HG03066 (cell line): ENCODE data around the gene IL19.
"Not testable (repeated sequence)": the region's sequence is repeated elsewhere in the genome, so short reads cannot be mapped to it uniquely, and the experiment has no call there.

Source experiments
- ATAC-seq: cut with Tn5 transposase; IDR thresholded peaks from one replicate; pipeline ENCODE4 v1.9.1; 2021; ENCODE audit warnings: low read depth; ENCODE audit not compliant: unreplicated experiment

The IL19 gene

GRCh38 chr1:206739411-206740076 is 31.0 kb upstream of the IL19 start:
- ATAC-seq: peak; percentile 77

- no peak for ATAC-seq
Observed at GRCh38 chr1:206741142-206741701, 29.4 kb upstream of the IL19 start.

- ATAC-seq: no peak
Observed at GRCh38 chr1:206742719-206743383, 27.7 kb upstream of the IL19 start.

- no peak for ATAC-seq
Observed at GRCh38 chr1:206744683-206745082, 25.9 kb upstream of the IL19 start.

GRCh38 chr1:206745301-206745700 is 25.3 kb upstream of the IL19 start:
- ATAC-seq: no peak

- no peak for ATAC-seq
Observed at GRCh38 chr1:206748348-206749030, 22.1 kb upstream of the IL19 start.

GRCh38 chr1:206751891-206752290 is 18.7 kb upstream of the IL19 start:
- no peak for ATAC-seq

- ATAC-seq: no peak
Observed at GRCh38 chr1:206752481-206752880, 18.1 kb upstream of the IL19 start.

- no peak for ATAC-seq
Observed at GRCh38 chr1:206753141-206753540, 17.4 kb upstream of the IL19 start.

- ATAC-seq: no peak
Observed at GRCh38 chr1:206754011-206754410, 16.6 kb upstream of the IL19 start.

GRCh38 chr1:206757524-206758266 is 12.9 kb upstream of the IL19 start:
- no peak for ATAC-seq

GRCh38 chr1:206760590-206760989 is 10.0 kb upstream of the IL19 start:
- ATAC-seq: no peak

GRCh38 chr1:206761159-206761768 is 9.3 kb upstream of the IL19 start:
- ATAC-seq: no peak

GRCh38 chr1:206762741-206763364 is 7.7 kb upstream of the IL19 start:
- ATAC-seq: not testable (repeated sequence)

- ATAC-seq: not testable (repeated sequence)
Observed at GRCh38 chr1:206765771-206766170, 4.8 kb upstream of the IL19 start.

GRCh38 chr1:206766251-206766856 is 4.2 kb upstream of the IL19 start:
- ATAC-seq: peak; percentile 43

GRCh38 chr1:206768472-206769303 is 1.9 kb upstream of the IL19 start:
- peak; percentile 7 for ATAC-seq

GRCh38 chr1:206769304-206769731 is 1.3 kb upstream of the IL19 start:
- peak; percentile 52 for ATAC-seq

GRCh38 chr1:206771338-206771692 is 742 bp downstream of the IL19 start:
- ATAC-seq: no peak
